Gastrocnemius medialis (tissue), 4 donors: ENCODE measurements around the gene HTR2A.

Source experiments
- POLR2A ChIP-seq, 2 donors: fragments of 450-650 bp; IDR thresholded peaks; one replicate each; pipeline ENCODE4 v1.6.1; 2017; ENCODE audit warnings: antibody characterized with exemption in 2 of 2, mild to moderate bottlenecking in 2 of 2, moderate library complexity in 2 of 2
- TF ChIP-seq, protein P1 (sequence below), 5 experiments: fragments of 450-650 bp in 3 of 5; fragments of 200-600 bp in 2 of 5; sonication (generic) in 2 of 5; IDR thresholded peaks in 4 of 5; conservative IDR thresholded peaks in 1 of 5; 1 replicate in 4 of 5; 2 replicates in 1 of 5; pipeline ENCODE4 v1.5.1; 2016 to 2019; ENCODE audit warnings: antibody characterized with exemption in 5 of 5, mild to moderate bottlenecking in 3 of 5, moderate library complexity in 3 of 5

DNA sequence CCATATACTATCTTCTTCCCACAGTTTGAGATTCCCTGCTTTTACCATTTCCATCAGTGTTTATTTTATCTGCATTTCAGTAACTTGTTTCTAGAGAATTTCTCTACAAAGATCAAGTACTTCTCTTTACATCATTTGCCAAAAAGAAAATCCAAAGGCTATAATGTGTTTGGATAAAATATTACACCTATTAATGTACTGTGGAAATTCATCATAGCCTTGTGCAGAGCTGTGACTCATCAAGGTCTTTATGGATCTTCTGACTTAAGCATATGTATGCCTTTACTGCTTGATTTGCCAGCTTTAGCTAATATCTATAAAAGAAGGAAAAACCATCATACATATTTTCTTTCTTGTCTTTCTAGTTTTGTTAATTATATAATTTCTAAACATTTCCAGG is 9.6 kb upstream of the HTR2A start:
- TF ChIP-seq, protein P1, sequence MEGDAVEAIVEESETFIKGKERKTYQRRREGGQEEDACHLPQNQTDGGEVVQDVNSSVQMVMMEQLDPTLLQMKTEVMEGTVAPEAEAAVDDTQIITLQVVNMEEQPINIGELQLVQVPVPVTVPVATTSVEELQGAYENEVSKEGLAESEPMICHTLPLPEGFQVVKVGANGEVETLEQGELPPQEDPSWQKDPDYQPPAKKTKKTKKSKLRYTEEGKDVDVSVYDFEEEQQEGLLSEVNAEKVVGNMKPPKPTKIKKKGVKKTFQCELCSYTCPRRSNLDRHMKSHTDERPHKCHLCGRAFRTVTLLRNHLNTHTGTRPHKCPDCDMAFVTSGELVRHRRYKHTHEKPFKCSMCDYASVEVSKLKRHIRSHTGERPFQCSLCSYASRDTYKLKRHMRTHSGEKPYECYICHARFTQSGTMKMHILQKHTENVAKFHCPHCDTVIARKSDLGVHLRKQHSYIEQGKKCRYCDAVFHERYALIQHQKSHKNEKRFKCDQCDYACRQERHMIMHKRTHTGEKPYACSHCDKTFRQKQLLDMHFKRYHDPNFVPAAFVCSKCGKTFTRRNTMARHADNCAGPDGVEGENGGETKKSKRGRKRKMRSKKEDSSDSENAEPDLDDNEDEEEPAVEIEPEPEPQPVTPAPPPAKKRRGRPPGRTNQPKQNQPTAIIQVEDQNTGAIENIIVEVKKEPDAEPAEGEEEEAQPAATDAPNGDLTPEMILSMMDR (IDR thresholded peaks at IDR 0.05 in 4 of 5, conservative IDR thresholded peaks at IDR 0.05 in 1 of 5): no peak
- no peak for TF ChIP-seq POLR2A (IDR thresholded peaks at IDR 0.05)
